ENCODE measurements around the gene STARD5. TPM values are rescaled to one million over a fixed set of nuclear protein-coding genes. Genes with fewer than 3 reads are reported as not detected.

Gene STARD5
- total and polyA plus RNA-seq, 2 of the 4 experiments (the other 2 are of a cell fraction), result 5.0 to 22.8 TPM

GRCh38 chr15:81301815-81302399, 22.0 kb downstream of the STARD5 start:
- Histone ChIP-seq H2AK9ac (replicated peaks; ENCODE audit: low read depth, low read length, poor library complexity) (no peak overlapping the region), H3K27me3 (ENCODE audit: control insufficient read depth, insufficient read depth, low read length) (no peaks in the 10 kb centered on the region), H4K5ac (ENCODE audit: low read depth, low read length) (no peak overlapping the region), H3K18ac (ENCODE audit: low read depth, low read length) (no peak overlapping the region), H3K23ac (ENCODE audit: low read depth, low read length) (no peak overlapping the region), H3K4me3 (ENCODE audit: insufficient read depth, low read depth, low read length) (no peak overlapping the region), H4K20me1 (ENCODE audit: insufficient read depth, low read length) (no peaks in the 10 kb centered on the region), H3K9me3 (ENCODE audit: control insufficient read depth, insufficient read depth, low read length) (no peaks in the 10 kb centered on the region), H2BK5ac (ENCODE audit: low read depth, low read length, poor library complexity, severe bottlenecking) (no peak overlapping the region), H3K4me1 (ENCODE audit: control insufficient read depth, insufficient read depth, low read length) (peaks cover 2% of the 10 kb centered on the region), H2BK120ac (ENCODE audit: low read depth, low read length) (no peak overlapping the region), H3K36me3 (ENCODE audit: control insufficient read depth, insufficient read depth, low read length) (peaks cover 29% of the 10 kb centered on the region; the same call in 1 of the 2 replicates), H2AK5ac (ENCODE audit: low read depth, low read length) (no peak overlapping the region), H3K9me1 (ENCODE audit: insufficient read depth, low read length) (peaks cover 8% of the 10 kb centered on the region), H3K14ac (replicated peaks; ENCODE audit: low read depth, low read length) (no peak overlapping the region), H4K8ac (ENCODE audit: low read depth in 2 of 2, low read length in 2 of 2) (no peak overlapping the region), H3K4me2 (ENCODE audit: low read depth, low read length) (no peak overlapping the region), H3K27ac (ENCODE audit: insufficient read depth, low read length) (no peak overlapping the region), H2AFZ (replicated peaks; ENCODE audit: low read length, poor library complexity) (no peak overlapping the region), H3K79me1 (ENCODE audit: low read depth in 1 of 2, low read length in 2 of 2) (no peaks in the 10 kb centered on the region), H3K56ac (ENCODE audit: extremely low read depth, insufficient read depth, low read length) (no peak overlapping the region), H2BK20ac (ENCODE audit: low read depth, low read length) (no peak overlapping the region), H2BK15ac (ENCODE audit: low read depth, low read length) (no peak overlapping the region), H3K9ac (ENCODE audit: low read depth, low read length) (no peak overlapping the region), H3K4ac (ENCODE audit: low read depth, low read length) (no peak overlapping the region), H4K91ac (ENCODE audit: insufficient read depth, low read depth, low read length) (no peak overlapping the region)
- POLR2A ChIA-PET (ENCODE audit: unreplicated experiment), result no interaction called here
- dilution Hi-C loops (cut with HindIII; ENCODE audit: low sequenced_read_pairs, unreplicated experiment), result no loop called here
- DNase-seq (no peak), ATAC-seq (ENCODE audit: low read depth) (no peak)
- no peak for TF ChIP-seq BHLHE40 (IDR thresholded peaks at IDR 0.05; ENCODE audit: low read depth, low read length)
- TF ChIP-seq RCOR1 (IDR thresholded peaks at IDR 0.05; ENCODE audit: insufficient replicate concordance, low read length), result no peak
- no peak for TF ChIP-seq ELK1 (IDR thresholded peaks at IDR 0.05; ENCODE audit: borderline replicate concordance, low read depth, low read length)
- TF ChIP-seq FOS (IDR thresholded peaks at IDR 0.05; ENCODE audit: low read depth, low read length), result no peak
- no peak for TF ChIP-seq POLR2A (IDR thresholded peaks at IDR 0.05; ENCODE audit: low read depth, low read length)
- no peak for TF ChIP-seq RAD21 (IDR thresholded peaks at IDR 0.05; ENCODE audit: low read length)
- no peak for TF ChIP-seq CHD1 (IDR thresholded peaks at IDR 0.05; ENCODE audit: low read depth, low read length)
- TF ChIP-seq, protein P1, sequence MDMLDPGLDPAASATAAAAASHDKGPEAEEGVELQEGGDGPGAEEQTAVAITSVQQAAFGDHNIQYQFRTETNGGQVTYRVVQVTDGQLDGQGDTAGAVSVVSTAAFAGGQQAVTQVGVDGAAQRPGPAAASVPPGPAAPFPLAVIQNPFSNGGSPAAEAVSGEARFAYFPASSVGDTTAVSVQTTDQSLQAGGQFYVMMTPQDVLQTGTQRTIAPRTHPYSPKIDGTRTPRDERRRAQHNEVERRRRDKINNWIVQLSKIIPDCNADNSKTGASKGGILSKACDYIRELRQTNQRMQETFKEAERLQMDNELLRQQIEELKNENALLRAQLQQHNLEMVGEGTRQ (IDR thresholded peaks at IDR 0.05; ENCODE audit: low read depth, low read length), result no peak
- TF ChIP-seq NFE2L2 (IDR thresholded peaks at IDR 0.05; ENCODE audit: low read depth, low read length), result no peak
- TF ChIP-seq, protein P2, sequence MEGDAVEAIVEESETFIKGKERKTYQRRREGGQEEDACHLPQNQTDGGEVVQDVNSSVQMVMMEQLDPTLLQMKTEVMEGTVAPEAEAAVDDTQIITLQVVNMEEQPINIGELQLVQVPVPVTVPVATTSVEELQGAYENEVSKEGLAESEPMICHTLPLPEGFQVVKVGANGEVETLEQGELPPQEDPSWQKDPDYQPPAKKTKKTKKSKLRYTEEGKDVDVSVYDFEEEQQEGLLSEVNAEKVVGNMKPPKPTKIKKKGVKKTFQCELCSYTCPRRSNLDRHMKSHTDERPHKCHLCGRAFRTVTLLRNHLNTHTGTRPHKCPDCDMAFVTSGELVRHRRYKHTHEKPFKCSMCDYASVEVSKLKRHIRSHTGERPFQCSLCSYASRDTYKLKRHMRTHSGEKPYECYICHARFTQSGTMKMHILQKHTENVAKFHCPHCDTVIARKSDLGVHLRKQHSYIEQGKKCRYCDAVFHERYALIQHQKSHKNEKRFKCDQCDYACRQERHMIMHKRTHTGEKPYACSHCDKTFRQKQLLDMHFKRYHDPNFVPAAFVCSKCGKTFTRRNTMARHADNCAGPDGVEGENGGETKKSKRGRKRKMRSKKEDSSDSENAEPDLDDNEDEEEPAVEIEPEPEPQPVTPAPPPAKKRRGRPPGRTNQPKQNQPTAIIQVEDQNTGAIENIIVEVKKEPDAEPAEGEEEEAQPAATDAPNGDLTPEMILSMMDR (conservative IDR thresholded peaks at IDR 0.05; ENCODE audit: low read depth, low read length), result no peak
- TF ChIP-seq CEBPB (IDR thresholded peaks at IDR 0.05; ENCODE audit: low read depth, low read length), result no peak
- no peak for TF ChIP-seq SMC3 (IDR thresholded peaks at IDR 0.05; ENCODE audit: low read depth, low read length)
- no peak for TF ChIP-seq MAFK (IDR thresholded peaks at IDR 0.05; ENCODE audit: low read depth, low read length)
- no peak for TF ChIP-seq MAZ (IDR thresholded peaks at IDR 0.05; ENCODE audit: borderline replicate concordance, low read depth, low read length)
- no peak for TF ChIP-seq MXI1 (IDR thresholded peaks at IDR 0.05; ENCODE audit: borderline replicate concordance, low read depth, low read length)
- TF ChIP-seq RFX5 (IDR thresholded peaks at IDR 0.05; ENCODE audit: low read depth, low read length), result no peak
- BruUV-seq (replicated peaks), result no TSS peak
- CTCF ChIA-PET, result interaction anchor here (1.2 kb wide), 1 partner anchor 9 kb away, joined by 3 read pairs; no protein-coding TSS in a partner anchor
- intact Hi-C loops (cut with micrococcal nuclease), result no loop called here
- in situ Hi-C loops (cut with MboI; ENCODE audit: low sequenced_read_pairs), result no loop called here
- no CpG with 5 or more reads among the region's 5 CpGs for WGBS, 2 experiments (ENCODE audit: extremely low coverage in 2 of 2, insufficient read length in 1 of 2)

Data from IMR-90 (cell line).